Brain pericyte (primary cell): ENCODE measurements around the gene MEPE.

Experiments
- DNase-seq: peaks from one replicate; pipeline ENCODE4 v3.0.0-alpha.2; 2012; ENCODE audit warnings: low read depth, low spot score

Gene MEPE

GRCh38 chr4:87843936-87844335 lies 11.2 kb downstream of the MEPE start:
- DNase-seq, result no peak

GRCh38 chr4:87844452-87844851 lies 11.7 kb downstream of the MEPE start:
- no peak for DNase-seq

GRCh38 chr4:87846226-87846625 lies 13.5 kb downstream of the MEPE start:
- DNase-seq, result no peak

GRCh38 chr4:87848622-87849351 lies 16.0 kb downstream of the MEPE start:
- no peak for DNase-seq

GRCh38 chr4:87849612-87850011 lies 16.8 kb downstream of the MEPE start:
- DNase-seq, result no peak

GRCh38 chr4:87851332-87851731 lies 18.6 kb downstream of the MEPE start:
- no peak for DNase-seq

- no peak for DNase-seq
Observed at GRCh38 chr4:87851953-87852352, 19.2 kb downstream of the MEPE start.

GRCh38 chr4:87853108-87853507 lies 20.3 kb downstream of the MEPE start:
- DNase-seq, result no peak

GRCh38 chr4:87853891-87854290 lies 21.1 kb downstream of the MEPE start:
- no peak for DNase-seq

GRCh38 chr4:87855559-87855958 lies 22.8 kb downstream of the MEPE start:
- DNase-seq, result no peak

GRCh38 chr4:87856816-87857215 lies 24.0 kb downstream of the MEPE start:
- no peak for DNase-seq

GRCh38 chr4:87857789-87858188 lies 25.0 kb downstream of the MEPE start:
- DNase-seq, result no peak

GRCh38 chr4:87862236-87862635 lies 29.5 kb downstream of the MEPE start:
- no peak for DNase-seq

GRCh38 chr4:87863486-87863885 lies 30.7 kb downstream of the MEPE start:
- no peak for DNase-seq

- no peak for DNase-seq
Observed at GRCh38 chr4:87864321-87864720, 31.6 kb downstream of the MEPE start.

GRCh38 chr4:87865288-87865687 lies 32.5 kb downstream of the MEPE start:
- DNase-seq, result no peak

- DNase-seq, result no peak
Observed at GRCh38 chr4:87865960-87866598, 33.3 kb downstream of the MEPE start.

GRCh38 chr4:87868522-87868921 lies 35.8 kb downstream of the MEPE start:
- no peak for DNase-seq

GRCh38 chr4:87872028-87872427 lies 39.3 kb downstream of the MEPE start:
- DNase-seq, result no peak

GRCh38 chr4:87875191-87875590 lies 42.4 kb downstream of the MEPE start:
- no peak for DNase-seq

GRCh38 chr4:87880106-87880505 lies 47.3 kb downstream of the MEPE start:
- no peak for DNase-seq

GRCh38 chr4:87881115-87881514 lies 48.3 kb downstream of the MEPE start:
- no peak for DNase-seq

- DNase-seq, result no peak
Observed at GRCh38 chr4:87882321-87882720, 49.6 kb downstream of the MEPE start.

- no peak for DNase-seq
Observed at GRCh38 chr4:87882861-87883260, 50.1 kb downstream of the MEPE start.
